NB4 (cell line): ENCODE results near the gene FTO.

Experiments
- POLR2A ChIP-seq: IDR thresholded peaks from 2 replicates; pipeline ENCODE4 v1.6.1; 2011; ENCODE audit warnings: mild to moderate bottlenecking; ENCODE audit not compliant: insufficient read length; ENCODE audit errors: extremely low read depth
- TF ChIP-seq, protein P1 (sequence below): IDR thresholded peaks from one replicate; pipeline ENCODE4 v1.5.1; 2012; ENCODE audit warnings: low read depth, low read length

DNA sequence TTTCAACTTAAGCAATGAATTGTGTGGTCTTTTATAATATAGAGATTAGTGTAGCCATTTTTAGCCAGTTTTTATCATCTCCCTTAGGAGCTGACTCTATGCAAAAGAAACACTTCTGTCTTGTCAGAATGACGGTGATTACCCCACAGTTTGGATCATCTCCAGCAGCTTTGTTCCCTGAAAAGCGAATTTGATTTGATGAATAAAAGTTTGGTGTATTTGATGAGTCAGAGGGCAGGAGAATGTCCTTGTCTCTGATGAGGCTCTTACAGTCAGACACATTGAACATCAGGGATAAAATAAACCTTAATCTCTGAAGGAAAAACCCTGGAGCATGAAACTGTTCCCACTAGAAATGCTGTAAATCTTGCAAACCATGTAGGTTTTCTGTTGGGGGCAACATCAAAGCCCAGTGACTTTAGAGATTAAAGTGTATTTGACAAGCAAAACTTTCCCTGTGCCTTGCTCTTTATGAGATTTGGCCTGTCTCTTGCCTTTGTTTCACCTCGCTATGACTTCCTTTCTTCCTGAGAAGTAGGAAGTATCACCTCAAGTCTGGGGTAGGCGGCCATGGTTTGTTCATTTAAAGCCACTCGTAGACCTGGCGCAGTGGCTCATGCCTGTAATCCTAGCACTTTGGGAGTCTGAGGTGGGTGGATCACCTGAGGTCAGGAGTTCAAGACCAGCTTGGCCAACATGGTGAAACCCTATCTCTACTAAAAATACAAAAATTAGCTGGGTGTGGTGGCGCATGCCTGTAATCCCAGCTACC is 209.3 kb downstream of the FTO start:
- TF ChIP-seq, protein P1, sequence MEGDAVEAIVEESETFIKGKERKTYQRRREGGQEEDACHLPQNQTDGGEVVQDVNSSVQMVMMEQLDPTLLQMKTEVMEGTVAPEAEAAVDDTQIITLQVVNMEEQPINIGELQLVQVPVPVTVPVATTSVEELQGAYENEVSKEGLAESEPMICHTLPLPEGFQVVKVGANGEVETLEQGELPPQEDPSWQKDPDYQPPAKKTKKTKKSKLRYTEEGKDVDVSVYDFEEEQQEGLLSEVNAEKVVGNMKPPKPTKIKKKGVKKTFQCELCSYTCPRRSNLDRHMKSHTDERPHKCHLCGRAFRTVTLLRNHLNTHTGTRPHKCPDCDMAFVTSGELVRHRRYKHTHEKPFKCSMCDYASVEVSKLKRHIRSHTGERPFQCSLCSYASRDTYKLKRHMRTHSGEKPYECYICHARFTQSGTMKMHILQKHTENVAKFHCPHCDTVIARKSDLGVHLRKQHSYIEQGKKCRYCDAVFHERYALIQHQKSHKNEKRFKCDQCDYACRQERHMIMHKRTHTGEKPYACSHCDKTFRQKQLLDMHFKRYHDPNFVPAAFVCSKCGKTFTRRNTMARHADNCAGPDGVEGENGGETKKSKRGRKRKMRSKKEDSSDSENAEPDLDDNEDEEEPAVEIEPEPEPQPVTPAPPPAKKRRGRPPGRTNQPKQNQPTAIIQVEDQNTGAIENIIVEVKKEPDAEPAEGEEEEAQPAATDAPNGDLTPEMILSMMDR = no peak
- TF ChIP-seq POLR2A = no peak
